Spinal cord (tissue), 10 donors: Measurements from ENCODE around the gene NET1. TPM values are rescaled to one million over a fixed set of nuclear protein-coding genes. Genes with fewer than 3 reads are reported as not detected.
A peak's percentile ranks its signal among the peaks of the same experiment; 100 is the strongest.

Source experiments
- DNase-seq, 6 donors: peaks; one replicate each; pipeline versions ENCODE4 v3.0.0 to v3.0.0-alpha.2; 2013 to 2015; ENCODE audit warnings: low spot score in 6 of 6, low read depth in 4 of 6
- H3K27ac ChIP-seq: one replicate; pipeline ENCODE4 v1.5.1; 2013; ENCODE audit warnings: low read depth, low read length, control low read depth
- H3K27me3 ChIP-seq: one replicate; pipeline ENCODE4 v1.6.1; 2013; ENCODE audit warnings: low read length; ENCODE audit not compliant: control insufficient read depth, insufficient read depth
- H3K36me3 ChIP-seq: one replicate; pipeline ENCODE4 v1.6.1; 2013; ENCODE audit warnings: low read length; ENCODE audit not compliant: control insufficient read depth, insufficient read depth
- H3K4me1 ChIP-seq: one replicate; pipeline ENCODE4 v1.6.1; 2013; ENCODE audit warnings: low read length; ENCODE audit not compliant: control insufficient read depth, insufficient read depth
- H3K4me3 ChIP-seq: one replicate; pipeline ENCODE4 v1.5.1; 2013; ENCODE audit warnings: low read depth, low read length, control low read depth
- H3K9me3 ChIP-seq: one replicate; pipeline ENCODE4 v1.6.1; 2013; ENCODE audit warnings: low read length; ENCODE audit not compliant: control insufficient read depth, insufficient read depth
- WGBS: methylation state at CpG from one replicate; pipeline ENCODE4 v1.1.5; 2013; ENCODE audit warnings: missing lambda C conversion rate; ENCODE audit not compliant: insufficient coverage; 5-methylcytosine and 5-hydroxymethylcytosine counted together
- polyA plus RNA-seq, 2 donors: library from polyadenylated mRNA; unstranded; fragments of 120-200 nt; gene quantifications; one replicate each; pipeline ENCODE4 v1.2.1, GENCODE V29; 2013; ENCODE audit not compliant: insufficient read length in 2 of 2
- total RNA-seq, 2 donors: library from RNA; depleted of rRNA in 1 of 2; stranded (reverse); fragments of 120-200 nt in 1 of 2; fragments of >200 nt in 1 of 2; gene quantifications; one replicate each; pipeline versions ENCODE4 v1.2.3 to v1.2.4, GENCODE V29; 2013 to 2014
- donor health status: healthy.

NET1 gene
- total and polyA plus RNA-seq, 4 donors = 32.4 to 190 (median 77.8) TPM

DNA sequence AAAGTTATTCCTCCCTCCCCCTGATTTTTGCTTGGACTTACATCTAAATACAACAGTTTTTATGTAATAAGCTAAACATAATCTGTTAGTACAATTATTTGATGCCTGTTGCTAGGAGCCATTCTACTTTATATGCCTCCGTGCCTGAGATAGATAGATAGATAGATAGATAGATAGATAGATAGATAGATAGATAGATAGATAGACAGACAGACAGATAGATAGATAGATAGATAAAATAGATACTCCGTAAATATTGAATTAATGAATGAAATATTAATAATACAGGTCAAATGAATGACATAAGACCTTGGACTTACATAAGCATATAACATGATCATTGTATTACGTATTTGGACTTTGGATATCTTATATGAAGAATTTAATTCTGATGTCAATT lies 23.0 kb downstream of the NET1 start:
- H3K27me3 ChIP-seq = no peaks in the 10 kb centered on the region
- H3K4me1 ChIP-seq = no peaks in the 10 kb centered on the region
- DNase-seq = no peak
- H3K9me3 ChIP-seq = no peaks in the 10 kb centered on the region
- H3K27ac ChIP-seq = no peak overlapping the region
- WGBS = no CpG with 5 or more reads among the region's 3 CpGs
- H3K36me3 ChIP-seq = no peaks in the 10 kb centered on the region
- H3K4me3 ChIP-seq = no peak overlapping the region

DNA sequence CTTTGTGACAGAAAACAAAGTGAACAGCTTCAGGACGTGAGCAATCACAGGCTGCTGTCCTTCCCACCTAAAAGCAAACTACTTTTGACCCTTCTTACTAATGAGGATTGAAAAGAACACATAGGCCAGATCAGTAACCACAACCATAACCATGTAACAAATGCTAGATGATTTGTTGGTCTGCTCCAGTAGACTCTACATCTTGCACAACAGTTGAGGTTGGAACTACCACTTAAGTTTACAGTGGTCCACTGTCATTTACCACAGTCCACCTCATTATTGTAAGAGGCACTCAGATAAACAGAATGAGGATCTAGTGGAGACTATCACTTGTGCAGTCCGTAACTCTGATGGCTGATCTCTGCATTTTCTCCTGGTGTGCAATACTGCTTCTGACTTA lies 27.8 kb downstream of the NET1 start:
- DNase-seq = no peak

DNA sequence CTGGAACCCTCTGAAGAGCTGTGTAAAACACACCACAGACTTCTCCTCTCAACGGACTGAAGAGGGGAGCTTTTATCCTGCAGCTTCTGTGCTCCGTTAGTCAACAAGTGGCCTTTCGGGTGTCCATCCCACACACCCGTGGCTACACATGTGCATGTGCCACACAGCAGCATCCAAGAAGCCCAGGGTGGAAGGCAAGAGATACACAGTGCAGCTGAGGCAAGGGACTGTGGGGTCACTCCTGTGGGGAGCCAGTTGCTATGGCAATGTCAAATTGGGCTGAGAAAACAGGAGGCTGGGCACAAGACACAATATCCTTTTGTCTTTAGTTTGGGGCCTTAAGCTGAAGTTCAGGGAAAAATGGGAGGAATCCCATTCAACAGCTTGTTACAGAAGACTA lies 28.7 kb downstream of the NET1 start:
- Histone ChIP-seq H3K9me3 (no peaks in the 10 kb centered on the region), H3K36me3 (no peaks in the 10 kb centered on the region), H3K4me1 (no peaks in the 10 kb centered on the region), H3K27me3 (no peaks in the 10 kb centered on the region), H3K4me3 (no peak overlapping the region), H3K27ac (no peak overlapping the region)
- 41% methylated on average over 3 of the region's 4 CpGs for WGBS
- no peak for DNase-seq

More for the DNA sequence above, 27.8 kb downstream of the NET1 start:
- Histone ChIP-seq H3K27ac (no peak overlapping the region), H3K36me3 (no peaks in the 10 kb centered on the region), H3K9me3 (no peaks in the 10 kb centered on the region), H3K4me1 (no peaks in the 10 kb centered on the region), H3K4me3 (no peak overlapping the region), H3K27me3 (no peaks in the 10 kb centered on the region)
- WGBS = 92% methylated on average over 2 of the region's 2 CpGs

DNA sequence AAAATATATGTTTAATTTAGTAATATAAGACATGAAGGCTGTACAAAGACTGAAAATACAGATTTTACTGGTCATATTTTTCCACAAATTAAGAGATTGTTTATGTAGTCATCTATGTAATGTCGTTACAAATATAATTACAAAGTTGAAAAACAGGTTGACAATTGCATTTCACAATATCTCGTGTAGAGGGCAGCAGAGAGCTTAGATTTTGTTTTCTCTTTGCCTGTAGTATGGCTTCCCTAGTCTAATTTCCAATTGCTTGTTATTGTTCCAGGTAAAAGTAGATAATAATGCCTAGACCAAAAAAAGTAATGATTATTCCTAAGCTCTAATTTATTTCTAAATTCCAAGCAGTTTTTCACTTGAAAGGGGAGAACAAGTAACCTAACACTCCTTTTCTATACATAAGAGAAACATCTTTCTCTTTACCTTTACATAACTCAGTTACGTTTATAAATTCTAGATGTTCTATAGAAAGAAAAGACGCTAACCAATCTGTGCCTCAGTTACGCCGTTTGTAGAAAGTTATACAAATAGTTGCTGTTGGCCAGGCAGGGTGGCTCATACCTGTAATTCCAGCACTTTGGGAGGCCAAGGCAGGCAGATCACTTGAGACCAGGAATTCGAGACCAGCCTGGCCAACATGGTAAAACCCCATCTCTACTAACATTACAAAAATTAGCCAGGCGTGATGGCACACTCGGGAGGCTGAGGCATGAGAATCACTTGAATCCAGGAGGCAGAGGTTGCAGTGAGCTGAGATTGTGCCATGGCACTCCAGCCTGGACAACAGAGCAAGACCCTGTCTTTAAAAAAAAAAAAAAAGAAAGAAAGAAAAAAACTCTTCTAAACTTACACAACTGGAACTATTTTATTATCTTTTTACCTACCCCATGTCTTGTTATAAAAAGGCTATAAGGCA lies 30.0 kb downstream of the NET1 start:
- Histone ChIP-seq H3K9me3 (no peaks in the 10 kb centered on the region), H3K4me1 (peaks cover 5% of the 10 kb centered on the region), H3K27me3 (no peaks in the 10 kb centered on the region), H3K27ac (no peak overlapping the region), H3K36me3 (no peaks in the 10 kb centered on the region), H3K4me3 (no peak overlapping the region)
- 87% methylated on average over 3 of the region's 9 CpGs for WGBS
- peak in 4 of 6 donors; percentile 40 to 89 (median 68) for DNase-seq

DNA sequence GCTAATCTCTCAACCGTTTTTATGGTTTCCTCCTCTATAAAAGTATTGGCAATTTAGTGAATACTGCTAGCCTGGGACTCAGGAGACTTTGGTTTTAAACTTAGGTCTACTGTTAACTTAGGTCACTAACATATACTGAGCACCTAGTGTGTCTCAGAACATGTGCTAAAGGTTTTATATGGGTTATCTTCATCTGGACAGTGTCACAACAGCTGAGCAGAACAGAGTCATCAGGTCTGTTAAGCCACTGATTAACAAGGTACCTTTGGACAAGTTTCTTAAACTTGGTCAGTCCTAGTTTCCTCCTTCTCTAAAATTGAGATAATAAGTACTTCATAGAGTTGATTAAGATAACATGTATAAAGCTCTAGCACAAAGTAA lies 30.6 kb downstream of the NET1 start:
- no CpG with 5 or more reads among the region's 1 CpG for WGBS
- Histone ChIP-seq H3K27me3 (no peaks in the 10 kb centered on the region), H3K27ac (no peak overlapping the region), H3K4me3 (no peak overlapping the region), H3K36me3 (no peaks in the 10 kb centered on the region), H3K9me3 (no peaks in the 10 kb centered on the region), H3K4me1 (peaks cover 5% of the 10 kb centered on the region)
- DNase-seq = no peak

DNA sequence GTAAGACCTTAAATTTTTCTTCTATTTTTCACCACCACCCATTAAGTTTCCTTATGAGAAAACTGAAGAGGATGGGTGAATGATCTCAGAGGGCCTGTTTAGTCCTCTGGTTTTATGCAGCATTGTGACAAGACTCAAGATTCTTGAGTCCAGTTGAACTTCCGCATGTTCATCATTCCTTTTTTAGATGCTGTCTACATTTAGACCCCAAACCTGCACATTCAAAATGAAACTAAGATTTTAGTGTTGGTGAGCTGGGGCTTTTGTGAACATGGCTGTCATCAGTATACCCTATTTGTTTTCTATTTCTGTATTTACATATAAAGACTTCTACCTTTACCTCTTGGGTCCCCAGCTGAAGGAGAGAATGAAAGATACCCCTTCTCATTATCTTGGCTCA lies 31.1 kb downstream of the NET1 start:
- WGBS = no CpG with 5 or more reads among the region's 1 CpG
- no peaks in the 10 kb centered on the region for H3K27me3 ChIP-seq
- H3K36me3 ChIP-seq = no peaks in the 10 kb centered on the region
- H3K9me3 ChIP-seq = no peaks in the 10 kb centered on the region
- DNase-seq = no peak
- no peak overlapping the region for H3K4me3 ChIP-seq
- H3K4me1 ChIP-seq = peaks cover 5% of the 10 kb centered on the region
- H3K27ac ChIP-seq = no peak overlapping the region

DNA sequence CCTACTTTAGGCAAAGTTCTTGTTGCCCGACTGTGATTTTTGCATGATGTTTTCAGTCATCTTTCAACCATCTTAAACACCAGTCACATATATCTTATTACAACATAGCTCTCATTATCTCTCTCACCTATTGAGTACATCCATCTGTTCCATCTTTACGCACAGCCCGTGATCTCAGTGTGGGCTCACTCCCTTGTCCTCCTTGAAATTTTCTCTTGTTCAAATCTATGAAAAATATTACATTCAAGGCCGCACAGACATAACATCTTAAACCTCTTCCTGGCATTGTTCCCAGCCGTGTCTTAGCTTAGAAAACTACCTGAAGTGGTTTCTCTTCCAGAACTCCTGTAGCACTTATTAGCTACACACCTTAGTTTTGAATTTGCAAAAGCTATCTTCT lies 32.6 kb downstream of the NET1 start:
- Histone ChIP-seq H3K27me3 (no peaks in the 10 kb centered on the region), H3K4me3 (no peak overlapping the region), H3K9me3 (no peaks in the 10 kb centered on the region), H3K27ac (no peak overlapping the region), H3K36me3 (no peaks in the 10 kb centered on the region), H3K4me1 (peaks cover 5% of the 10 kb centered on the region)
- no peak for DNase-seq
- WGBS = 94% methylated on average over 4 of the region's 5 CpGs

DNA sequence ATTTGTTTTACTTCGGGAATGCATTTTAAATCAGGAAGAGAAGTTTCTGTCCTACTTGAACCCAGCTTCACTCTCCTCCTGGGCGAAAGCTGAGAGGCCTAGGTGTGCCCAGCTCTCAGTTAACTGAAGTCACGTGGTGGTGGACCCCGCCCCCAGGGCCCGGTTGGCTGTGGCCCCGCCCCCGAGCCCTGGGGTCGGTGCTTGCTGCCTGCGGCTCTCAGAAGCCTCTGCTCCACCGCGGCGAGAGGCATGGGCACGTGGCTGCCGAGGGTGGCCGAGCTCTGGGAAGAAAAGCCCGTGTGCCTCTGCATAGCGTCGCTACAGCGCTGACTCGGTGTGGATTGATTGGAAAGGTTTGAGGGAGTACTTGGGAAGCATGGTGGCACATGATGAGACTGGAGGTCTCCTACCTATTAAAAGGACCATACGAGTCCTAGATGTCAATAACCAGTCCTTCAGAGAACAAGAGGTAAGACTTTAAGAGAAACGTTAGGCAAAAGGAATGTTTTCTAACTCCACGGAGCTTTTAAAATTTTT lies 34.1 kb downstream of the NET1 start:
- Histone ChIP-seq H3K27ac (peak overlapping the region; percentile 76), H3K36me3 (no peaks in the 10 kb centered on the region), H3K9me3 (no peaks in the 10 kb centered on the region), H3K4me3 (peak overlapping the region; percentile 71), H3K27me3 (no peaks in the 10 kb centered on the region), H3K4me1 (peaks cover 5% of the 10 kb centered on the region)
- WGBS = 3% methylated on average over 20 of the region's 23 CpGs
- peak in 3 of 6 donors; percentile 39 to 87 (median 74) for DNase-seq

DNA sequence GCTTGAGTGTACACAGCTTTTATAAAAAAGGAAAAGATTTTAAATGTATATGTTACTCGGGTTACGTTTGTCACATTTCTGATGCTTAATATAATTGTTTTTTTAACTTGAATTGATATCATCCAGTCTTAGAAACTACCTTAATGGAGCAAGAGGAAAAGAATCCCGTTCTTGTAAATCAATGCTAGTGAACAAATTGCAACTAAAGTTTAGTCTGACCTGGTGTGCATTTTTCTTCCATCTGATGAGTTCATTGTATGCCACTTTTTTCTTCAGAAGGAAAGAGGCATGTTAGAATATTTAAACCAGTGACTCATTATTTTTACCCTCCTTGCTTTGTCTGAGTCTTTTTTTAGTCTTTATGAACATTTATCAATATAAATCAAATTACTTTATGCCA lies 34.7 kb downstream of the NET1 start:
- Histone ChIP-seq H3K4me3 (peak overlapping the region; percentile 71), H3K4me1 (peaks cover 5% of the 10 kb centered on the region), H3K27me3 (no peaks in the 10 kb centered on the region), H3K27ac (peak overlapping the region; percentile 76), H3K9me3 (no peaks in the 10 kb centered on the region), H3K36me3 (no peaks in the 10 kb centered on the region)
- no peak for DNase-seq
- no CpG with 5 or more reads among the region's 3 CpGs for WGBS

DNA sequence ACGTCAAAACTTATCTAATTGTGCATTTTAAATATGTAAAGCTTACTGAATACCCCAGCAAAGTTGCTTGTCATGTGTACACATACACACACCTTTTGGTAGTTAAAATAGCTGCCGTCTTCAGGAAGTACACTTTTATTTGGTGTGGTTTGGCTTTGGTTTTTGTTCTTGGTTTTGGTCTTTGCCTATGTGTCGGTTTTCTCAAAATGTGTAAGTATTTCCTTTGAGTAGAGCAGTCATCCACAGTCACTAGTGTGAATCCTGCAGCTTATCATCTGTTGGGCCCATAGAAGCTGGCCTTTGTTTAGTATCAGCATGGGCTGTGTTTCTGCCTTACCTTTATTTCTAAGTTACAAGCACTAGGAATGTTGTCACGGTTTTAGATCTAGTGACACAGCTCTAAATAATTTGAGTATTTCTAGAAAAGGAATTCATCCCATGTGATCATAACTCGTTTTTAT lies 35.3 kb downstream of the NET1 start:
- Histone ChIP-seq H3K4me3 (peak overlapping the region; percentile 71), H3K36me3 (no peaks in the 10 kb centered on the region), H3K4me1 (peaks cover 5% of the 10 kb centered on the region), H3K9me3 (no peaks in the 10 kb centered on the region), H3K27ac (peak overlapping the region; percentile 76), H3K27me3 (no peaks in the 10 kb centered on the region)
- DNase-seq = no peak
- 100% methylated on average over 1 of the region's 5 CpGs for WGBS
